Endothelial cell (in vitro differentiated cells): Measurements from ENCODE around the gene TIMM44. TPM values are rescaled to one million over a fixed set of nuclear protein-coding genes. Genes with fewer than 3 reads are reported as not detected.

Source experiments
- total RNA-seq: library from RNA; stranded (reverse); fragmentation: NEBNext Ultra II Directional; extraction: Animal tissue kit (Norgen Biotek cat#: 25700); gene quantifications from one replicate; pipeline ENCODE4 v1.2.1, GENCODE V29; 2021; ENCODE audit not compliant: unreplicated experiment

Gene TIMM44
- total RNA-seq, 1 donor from 2014 or later: 46.5 TPM

Other genes starting within 250 kb of the TIMM44 start
- not detected for gene FCER2, start 241.5 kb downstream of the TIMM44 start, total RNA-seq
- gene CLEC4G, start 211.6 kb downstream of the TIMM44 start, total RNA-seq: not detected
- not detected for gene CD209, start 196.1 kb downstream of the TIMM44 start, total RNA-seq
- gene CLEC4M, start 180.4 kb downstream of the TIMM44 start, total RNA-seq: not detected
- gene EVI5L, start 113.4 kb downstream of the TIMM44 start, total RNA-seq: 20.4 TPM
- gene PRR36, start 69.3 kb downstream of the TIMM44 start, total RNA-seq: 0.23 TPM
- gene LRRC8E, start 55.2 kb downstream of the TIMM44 start, total RNA-seq: 0.08 TPM
- 31.1 TPM for gene MAP2K7, start 39.8 kb downstream of the TIMM44 start, total RNA-seq
- not detected for gene TGFBR3L, start 28.8 kb downstream of the TIMM44 start, total RNA-seq
- 13.5 TPM for gene SNAPC2, start 23.3 kb downstream of the TIMM44 start, total RNA-seq
- gene CTXN1, start 17.5 kb downstream of the TIMM44 start, total RNA-seq: 18.3 TPM
- 135 TPM for gene ELAVL1, start 62.0 kb upstream of the TIMM44 start, total RNA-seq
- gene CCL25, start 109.1 kb upstream of the TIMM44 start, total RNA-seq: not detected
- 15.5 TPM for gene FBN3, start 205.9 kb upstream of the TIMM44 start, total RNA-seq